K562 (cell line): ENCODE data around the gene ELAVL3. TPM values are rescaled to one million over a fixed set of nuclear protein-coding genes. Genes with fewer than 3 reads are reported as not detected.

ENCODE experiments used
- CBFA2T3 ChIP-seq: fragments of 450-650 bp; IDR thresholded peaks from 2 replicates; pipeline ENCODE4 v1.6.1; 2017
- DMBX1 ChIP-seq: fragments of 250-450 bp; sonication (Bioruptor Pico); IDR thresholded peaks from 2 replicates; pipeline ENCODE4 v1.8.0; 2022; ENCODE audit warnings: inconsistent platforms, mild to moderate bottlenecking, moderate library complexity, borderline replicate concordance
- EHMT2 ChIP-seq: fragments of 450-650 bp; IDR thresholded peaks from 2 replicates; pipeline ENCODE4 v1.6.1; 2018; ENCODE audit warnings: antibody characterized with exemption
- EP400 ChIP-seq: fragments of 450-650 bp; IDR thresholded peaks from 2 replicates; pipeline ENCODE4 v1.6.1; 2017; ENCODE audit warnings: antibody characterized with exemption, mild to moderate bottlenecking, moderate library complexity
- FOXA1 ChIP-seq: fragments of 450-650 bp; IDR thresholded peaks from 2 replicates; pipeline ENCODE4 v1.6.1; 2016; ENCODE audit warnings: mild to moderate bottlenecking, borderline replicate concordance
- FUS ChIP-seq: fragments of 200-400 bp; formaldehyde crosslinking; optimal IDR thresholded peaks from 2 replicates; pipeline ENCODE3; 2017; ENCODE audit warnings: low read depth, low read length
- GABPB1 ChIP-seq: sonication (generic); formaldehyde crosslinking; IDR thresholded peaks from 2 replicates; pipeline ENCODE4 v1.8.0; 2022; ENCODE audit warnings: mild to moderate bottlenecking, missing genetic modification reagents
- GTF2F1 ChIP-seq: IDR thresholded peaks from 2 replicates; pipeline ENCODE4 v1.6.1; 2011; ENCODE audit warnings: low read depth, low read length, improper control_type of control experiment
- HMG20B ChIP-seq: fragments of 250-450 bp; sonication (Bioruptor Pico); IDR thresholded peaks from 2 replicates; pipeline ENCODE4 v1.5.0; 2021; ENCODE audit warnings: mild to moderate bottlenecking
- HNRNPLL ChIP-seq: fragments of 200-400 bp; formaldehyde crosslinking; IDR thresholded peaks from 2 replicates; pipeline ENCODE4 v1.6.1; 2017; ENCODE audit warnings: low read length, low read depth, mild to moderate bottlenecking; ENCODE audit not compliant: poor library complexity, severe bottlenecking
- MYNN ChIP-seq, 2 experiments: sonication (generic); formaldehyde crosslinking in 1 of 2; IDR thresholded peaks; 2 replicates each; pipeline versions ENCODE4 v1.5.0 to v1.6.1; 2016 to 2020; ENCODE audit warnings: antibody characterized with exemption in 1 of 2, missing genetic modification reagents in 1 of 2
- OTX1 ChIP-seq: fragments of 450-650 bp; formaldehyde crosslinking; IDR thresholded peaks from 2 replicates; pipeline ENCODE4 v1.4.0; 2022; ENCODE audit warnings: mild to moderate bottlenecking
- POLR2B ChIP-seq: fragments of 450-650 bp; IDR thresholded peaks from 2 replicates; pipeline ENCODE4 v1.6.1; 2018; ENCODE audit warnings: low read depth; ENCODE audit not compliant: partially characterized antibody
- RBM14 ChIP-seq: fragments of 200-400 bp; formaldehyde crosslinking; IDR thresholded peaks from 2 replicates; pipeline ENCODE4 v1.6.1; 2018; ENCODE audit warnings: low read depth, mild to moderate bottlenecking, low read length, moderate library complexity, borderline replicate concordance; ENCODE audit not compliant: insufficient read depth
- SMARCA4 ChIP-seq: fragments of 450-650 bp; IDR thresholded peaks from 2 replicates; pipeline ENCODE4 v1.6.1; 2016
- SNRNP70 ChIP-seq: fragments of 200-400 bp; formaldehyde crosslinking; optimal IDR thresholded peaks from 2 replicates; pipeline ENCODE3; 2017; ENCODE audit warnings: low read depth, low read length
- SRF ChIP-seq, 2 experiments: fragments of 250-450, 450-650 bp in 1 of 2; sonication (Bioruptor Pico) in 1 of 2; sonication (generic) in 1 of 2; formaldehyde crosslinking; IDR thresholded peaks; 2 replicates each; pipeline versions ENCODE4 v1.5.0 to v1.5.1; 2020 to 2022; ENCODE audit warnings: mild to moderate bottlenecking in 1 of 2, missing genetic modification reagents in 1 of 2
- SRSF7 ChIP-seq: fragments of 200-400 bp; formaldehyde crosslinking; optimal IDR thresholded peaks from 2 replicates; pipeline ENCODE3; 2017; ENCODE audit warnings: mild to moderate bottlenecking, low read depth, low read length
- ZNF134 ChIP-seq: fragments of 250-450 bp; sonication (Bioruptor Pico); conservative IDR thresholded peaks from 2 replicates; pipeline ENCODE4 v1.4.0; 2020
- ZNF197 ChIP-seq: fragments of 200-800 bp; sonication (Bioruptor generic); IDR thresholded peaks from 2 replicates; pipeline ENCODE4 v1.6.1; 2016; ENCODE audit warnings: low read depth, missing genetic modification characterization, missing compliant biosample characterization
- ZNF668 ChIP-seq: fragments of 250-450 bp; sonication (Bioruptor Pico); IDR thresholded peaks from 2 replicates; pipeline ENCODE4 v1.8.0; 2022; ENCODE audit warnings: mild to moderate bottlenecking, inconsistent platforms
- polyA plus RNA-seq, 8 experiments: library from polyadenylated mRNA; depleted of rRNA in 4 of 8; stranded (reverse) in 5 of 8; unstranded in 3 of 8; fragments of >200 nt; fragmentation: Nextera tagmentation in 2 of 8; fragmentation: Illumina TruSeq in 1 of 8; extraction: Ambion mirVana in 2 of 8; extraction: Trizol in 1 of 8; gene quantifications; 2 replicates each; pipeline versions ENCODE4 v1.2.1 to v1.2.3, GENCODE V29; 2011 to 2014; ENCODE audit warnings: inconsistent platforms in 1 of 8, missing spikeins in 1 of 8
- total RNA-seq, 7 experiments: library from RNA; depleted of rRNA in 6 of 7; stranded (reverse); fragments of >200 nt in 6 of 7; fragmentation: Illumina TruSeq in 2 of 7; extraction: Trizol in 2 of 7; gene quantifications; 2 replicates each; pipeline versions ENCODE4 v1.2.1 to v1.2.3, GENCODE V29; 2011 to 2021; ENCODE audit warnings: low replicate concordance in 1 of 7
- TF ChIP-seq, protein P1 (sequence below): sonication (generic); formaldehyde crosslinking; IDR thresholded peaks from 2 replicates; pipeline ENCODE4 v1.8.0; 2022; ENCODE audit warnings: missing genetic modification reagents, mild to moderate bottlenecking, moderate library complexity, borderline replicate concordance
- TF ChIP-seq, protein P2 (sequence below): fragments of 250-450 bp; sonication (Bioruptor Pico); IDR thresholded peaks from 2 replicates; pipeline ENCODE4 v1.4.0; 2020; ENCODE audit warnings: mild to moderate bottlenecking, moderate library complexity

Gene ELAVL3
- total and polyA plus RNA-seq, 9 of the 15 experiments (the other 6 are each of a cell fraction or from before 2014, with no cell fraction given): not detected

- TF ChIP-seq ZNF197 (CRISPR knock-in tag) (0 out of 2 replicates have a peak, but pooled peaks have one; percentile 69), HMG20B (CRISPR knock-in tag) (no peak), ZNF668 (CRISPR knock-in tag) (no peak), RBM14 (no peak), ZNF134 (no peak), EHMT2 (peak; percentile 97), SRSF7 (no peak), FOXA1 (no peak), POLR2B (peak; percentile 54), MYNN (IDR thresholded peaks at IDR 0.05) (no peak), MYNN (CRISPR knock-in tag; IDR thresholded peaks at IDR 0.05) (no peak), HNRNPLL (no peak), FUS (no peak), SNRNP70 (no peak), CBFA2T3 (0 out of 2 replicates have a peak, but pooled peaks have one; percentile 9), SRF (CRISPR knock-in tag; IDR thresholded peaks at IDR 0.05) (peak in 1 of 2 experiments; percentile 93; a peak in 1 of 4 replicates), GABPB1 (CRISPR knock-in tag) (peak; percentile 98), DMBX1 (peak; percentile 51; the same call in 1 of the 2 replicates), OTX1 (CRISPR knock-in tag) (no peak), GTF2F1 (no peak), EP400 (peak; percentile 93), SMARCA4 (no peak; the same call in 1 of the 2 replicates)
- TF ChIP-seq, protein P1, sequence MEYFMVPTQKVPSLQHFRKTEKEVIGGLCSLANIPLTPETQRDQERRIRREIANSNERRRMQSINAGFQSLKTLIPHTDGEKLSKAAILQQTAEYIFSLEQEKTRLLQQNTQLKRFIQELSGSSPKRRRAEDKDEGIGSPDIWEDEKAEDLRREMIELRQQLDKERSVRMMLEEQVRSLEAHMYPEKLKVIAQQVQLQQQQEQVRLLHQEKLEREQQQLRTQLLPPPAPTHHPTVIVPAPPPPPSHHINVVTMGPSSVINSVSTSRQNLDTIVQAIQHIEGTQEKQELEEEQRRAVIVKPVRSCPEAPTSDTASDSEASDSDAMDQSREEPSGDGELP (CRISPR knock-in tag): peak; percentile 88
- TF ChIP-seq, protein P2, sequence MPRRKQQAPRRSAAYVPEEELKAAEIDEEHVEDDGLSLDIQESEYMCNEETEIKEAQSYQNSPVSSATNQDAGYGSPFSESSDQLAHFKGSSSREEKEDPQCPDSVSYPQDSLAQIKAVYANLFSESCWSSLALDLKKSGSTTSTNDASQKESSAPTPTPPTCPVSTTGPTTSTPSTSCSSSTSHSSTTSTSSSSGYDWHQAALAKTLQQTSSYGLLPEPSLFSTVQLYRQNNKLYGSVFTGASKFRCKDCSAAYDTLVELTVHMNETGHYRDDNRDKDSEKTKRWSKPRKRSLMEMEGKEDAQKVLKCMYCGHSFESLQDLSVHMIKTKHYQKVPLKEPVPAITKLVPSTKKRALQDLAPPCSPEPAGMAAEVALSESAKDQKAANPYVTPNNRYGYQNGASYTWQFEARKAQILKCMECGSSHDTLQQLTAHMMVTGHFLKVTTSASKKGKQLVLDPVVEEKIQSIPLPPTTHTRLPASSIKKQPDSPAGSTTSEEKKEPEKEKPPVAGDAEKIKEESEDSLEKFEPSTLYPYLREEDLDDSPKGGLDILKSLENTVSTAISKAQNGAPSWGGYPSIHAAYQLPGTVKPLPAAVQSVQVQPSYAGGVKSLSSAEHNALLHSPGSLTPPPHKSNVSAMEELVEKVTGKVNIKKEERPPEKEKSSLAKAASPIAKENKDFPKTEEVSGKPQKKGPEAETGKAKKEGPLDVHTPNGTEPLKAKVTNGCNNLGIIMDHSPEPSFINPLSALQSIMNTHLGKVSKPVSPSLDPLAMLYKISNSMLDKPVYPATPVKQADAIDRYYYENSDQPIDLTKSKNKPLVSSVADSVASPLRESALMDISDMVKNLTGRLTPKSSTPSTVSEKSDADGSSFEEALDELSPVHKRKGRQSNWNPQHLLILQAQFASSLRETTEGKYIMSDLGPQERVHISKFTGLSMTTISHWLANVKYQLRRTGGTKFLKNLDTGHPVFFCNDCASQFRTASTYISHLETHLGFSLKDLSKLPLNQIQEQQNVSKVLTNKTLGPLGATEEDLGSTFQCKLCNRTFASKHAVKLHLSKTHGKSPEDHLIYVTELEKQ (CRISPR knock-in tag): no peak
Observed at GRCh38 chr19:11528551-11529341, 47.9 kb upstream of the ELAVL3 start, which contains the start of gene ECSIT (continued).
